Measurements from ENCODE around the gene TM6SF1.

- TF ChIP-seq POLR2A (IDR thresholded peaks at IDR 0.05; ENCODE audit: control extremely low read depth in 1 of 2, low read depth in 2 of 2, low read length in 2 of 2) = no peak
- no peak for TF ChIP-seq CTCF (IDR thresholded peaks at IDR 0.05; ENCODE audit: control extremely low read depth in 1 of 3, insufficient read depth in 1 of 3, low read depth in 1 of 3, low read length in 3 of 3)
- no peak for TF ChIP-seq MAFK (IDR thresholded peaks at IDR 0.05; ENCODE audit: low read depth, low read length)
- no peak for TF ChIP-seq POLR2AphosphoS5 (IDR thresholded peaks at IDR 0.05; ENCODE audit: low read depth, low read length)
- no peak for TF ChIP-seq EGR1 (IDR thresholded peaks at IDR 0.05; ENCODE audit: borderline replicate concordance, low read depth, low read length)
- TF ChIP-seq RXRA (IDR thresholded peaks at IDR 0.05; ENCODE audit: insufficient read depth, low read depth, low read length) = no peak
- TF ChIP-seq E2F6 (IDR thresholded peaks at IDR 0.05) = no peak
- no peak for TF ChIP-seq CBX5 (IDR thresholded peaks at IDR 0.05; ENCODE audit: low read depth, low read length)
- TF ChIP-seq SUZ12 (IDR thresholded peaks at IDR 0.05; ENCODE audit: low read length) = no peak
- no peak for TF ChIP-seq CBX8 (IDR thresholded peaks at IDR 0.05; ENCODE audit: borderline replicate concordance, low read depth, low read length)
- TF ChIP-seq EZH2 (IDR thresholded peaks at IDR 0.05; ENCODE audit: low read depth, low read length, severe bottlenecking) = no peak
- no peak for TF ChIP-seq RFX5 (IDR thresholded peaks at IDR 0.05; ENCODE audit: borderline replicate concordance, low read depth, low read length)
- no peak for TF ChIP-seq TCF12 (IDR thresholded peaks at IDR 0.05; ENCODE audit: low read depth, low read length)
Measured at GRCh38 chr15:83164111-83164770, 56.8 kb downstream of the TM6SF1 start.

Measured in H1 (cell line).